HG02884 (cell line): ENCODE results near the gene ACAA2.

Experiments used
- ATAC-seq: cut with Tn5 transposase; IDR thresholded peaks from one replicate; pipeline ENCODE4 v1.9.1; 2021; ENCODE audit warnings: mild to moderate bottlenecking, moderate library complexity; ENCODE audit not compliant: unreplicated experiment

The ACAA2 gene

GRCh38 chr18:49768051-49768391 lies 45.3 kb downstream of the ACAA2 start:
- no peak for ATAC-seq

DNA sequence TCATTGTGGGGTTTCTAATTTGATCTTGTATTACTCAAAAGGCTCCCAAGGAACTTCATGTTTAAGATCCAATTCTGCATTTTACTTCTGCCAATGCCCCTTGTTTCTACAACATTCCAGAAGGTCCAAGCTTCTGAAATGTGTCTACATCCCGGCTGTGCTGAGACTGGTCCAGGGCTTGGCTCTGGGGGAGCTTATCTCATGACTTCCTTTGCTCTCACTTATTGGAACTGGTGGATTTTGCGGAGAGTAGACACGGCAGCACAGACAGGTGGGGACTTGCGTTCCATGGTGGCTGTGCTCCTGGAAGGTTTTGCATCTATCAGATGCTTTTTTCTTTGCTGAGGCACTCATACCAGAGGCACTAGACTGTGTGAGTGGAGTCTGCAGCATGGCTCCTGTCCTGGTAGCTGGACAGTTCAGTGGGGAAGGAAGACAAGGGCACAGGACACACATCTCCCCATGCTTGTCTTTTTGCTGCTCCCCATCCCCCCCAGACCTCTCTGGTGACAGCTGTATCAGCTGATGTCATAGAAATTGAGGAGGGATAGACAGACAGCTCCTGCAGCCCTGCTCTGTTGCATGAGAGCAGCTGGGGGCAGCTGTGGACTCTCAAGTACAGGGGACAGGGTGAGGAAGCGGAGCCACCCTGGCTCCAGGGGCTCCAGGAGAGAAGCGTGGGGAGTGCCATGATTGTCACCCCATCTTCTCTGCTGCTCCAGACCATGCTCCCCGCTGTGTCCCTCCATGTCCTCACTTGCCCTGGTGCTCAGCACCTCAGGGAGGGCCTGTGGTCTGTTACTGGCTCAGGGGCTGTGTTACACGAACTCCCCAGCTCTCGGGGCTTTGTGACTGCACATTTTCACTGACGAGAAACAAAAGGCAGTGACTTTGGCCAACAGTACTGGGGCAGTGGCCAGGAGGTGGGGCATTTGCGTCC lies 46.0 kb downstream of the ACAA2 start:
- ATAC-seq: no peak

DNA sequence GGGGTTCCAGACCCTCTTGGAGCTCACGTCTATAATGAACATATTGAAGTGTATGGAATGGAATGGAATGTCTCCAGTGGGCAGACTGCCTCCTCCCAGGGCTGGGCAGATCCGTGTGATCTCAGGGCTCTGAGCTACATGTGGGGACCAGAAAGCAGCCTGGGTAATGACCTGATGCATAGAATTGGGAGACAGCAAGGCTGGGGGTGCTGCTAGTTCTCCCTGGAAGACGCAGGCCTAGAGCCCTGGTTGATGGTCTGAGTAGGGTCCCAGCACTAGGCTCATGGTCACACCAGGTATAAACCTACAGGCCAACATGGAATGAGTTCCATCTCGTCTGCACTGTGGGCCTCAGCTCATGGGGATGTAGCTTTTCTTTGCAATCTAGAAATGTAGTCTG lies 46.7 kb downstream of the ACAA2 start:
- no peak for ATAC-seq

- no peak for ATAC-seq
Observed at GRCh38 chr18:49764032-49764431, 49.3 kb downstream of the ACAA2 start.

- no peak for ATAC-seq
Observed at GRCh38 chr18:49763590-49763989, 49.7 kb downstream of the ACAA2 start.

- ATAC-seq: no peak
Observed at GRCh38 chr18:49762191-49763077, 50.9 kb downstream of the ACAA2 start.

- ATAC-seq: no peak
Observed at GRCh38 chr18:49761771-49762170, 51.6 kb downstream of the ACAA2 start.

- ATAC-seq: no peak
Observed at GRCh38 chr18:49758263-49758610, 55.1 kb downstream of the ACAA2 start.

DNA sequence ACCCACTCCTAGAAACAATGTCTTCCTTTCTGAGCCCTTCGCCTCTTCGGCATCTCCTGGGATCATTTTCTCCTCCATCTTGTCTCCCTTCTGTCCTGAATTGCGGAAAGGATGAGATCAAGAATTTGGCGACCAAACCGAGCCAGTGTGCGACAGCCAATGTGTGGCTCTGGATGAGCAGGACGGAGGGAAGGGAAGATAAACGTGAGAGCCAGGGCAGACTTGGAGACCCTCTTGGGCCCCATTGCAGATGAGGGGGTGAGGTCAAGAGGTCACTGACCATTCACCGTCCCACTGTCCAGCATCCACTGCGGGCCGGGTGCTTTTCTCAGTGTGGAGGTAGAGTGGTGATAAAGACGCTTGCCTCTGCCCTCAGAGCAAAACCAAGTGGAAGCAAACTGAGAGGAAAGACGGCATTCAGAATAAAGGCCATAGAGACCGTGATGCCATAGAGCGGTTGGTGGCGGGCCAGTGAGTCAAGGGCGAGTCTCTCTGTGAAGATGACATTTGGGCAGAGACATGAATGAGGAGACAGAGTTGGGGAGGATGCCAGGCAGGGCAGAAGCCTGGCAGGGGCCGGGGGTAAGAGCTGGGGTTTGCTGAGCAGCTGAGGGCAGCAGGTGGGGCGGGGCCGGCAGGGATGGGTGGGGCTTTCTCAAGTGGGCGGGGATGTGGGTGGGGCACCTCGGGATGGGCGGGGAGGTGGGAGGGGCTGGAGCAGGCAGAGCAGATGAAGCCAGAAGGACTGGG lies 55.6 kb downstream of the ACAA2 start:
- no peak for ATAC-seq

GRCh38 chr18:49756671-49757362 lies 56.5 kb downstream of the ACAA2 start:
- no peak for ATAC-seq

- no peak for ATAC-seq
Observed at GRCh38 chr18:49756135-49756534, 57.2 kb downstream of the ACAA2 start.

DNA sequence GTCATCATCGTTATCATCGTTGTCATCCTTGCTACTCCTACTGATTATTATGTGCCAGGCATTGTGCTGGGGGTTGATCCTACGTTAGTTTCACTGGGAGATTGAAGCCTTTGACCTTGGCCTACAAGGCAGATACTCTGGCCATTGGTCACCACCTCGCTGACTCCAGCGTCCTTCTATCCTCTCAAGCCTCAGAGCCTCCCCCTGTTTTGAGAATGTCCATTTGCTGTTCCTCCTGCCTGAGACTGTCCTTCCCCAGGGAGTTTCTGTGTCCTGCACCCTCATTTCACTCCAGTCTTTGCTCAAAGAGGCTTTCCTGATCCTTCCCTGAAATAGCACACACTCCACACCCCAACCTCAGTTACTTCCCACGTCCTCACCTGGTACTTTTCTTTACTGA lies 57.8 kb downstream of the ACAA2 start:
- no peak for ATAC-seq

DNA sequence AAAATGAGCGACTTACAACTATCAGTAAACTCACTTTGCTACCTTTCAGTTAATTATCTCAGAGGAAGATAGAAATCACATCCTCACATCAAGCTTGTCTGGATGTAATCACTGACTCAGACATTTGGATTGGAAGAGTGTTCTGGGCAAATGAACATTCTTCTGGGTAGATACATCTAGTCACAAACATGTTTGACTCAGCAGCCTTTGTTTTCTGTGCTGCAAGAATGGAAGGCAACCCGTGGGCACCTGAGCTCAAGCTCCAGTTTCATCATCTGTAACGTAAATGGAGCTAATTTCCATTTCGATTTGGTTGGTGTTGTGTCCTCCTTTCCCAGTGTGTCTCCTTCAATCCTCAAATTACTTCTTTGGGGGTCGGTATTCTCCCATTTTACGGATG lies 58.5 kb downstream of the ACAA2 start:
- no peak for ATAC-seq

DNA sequence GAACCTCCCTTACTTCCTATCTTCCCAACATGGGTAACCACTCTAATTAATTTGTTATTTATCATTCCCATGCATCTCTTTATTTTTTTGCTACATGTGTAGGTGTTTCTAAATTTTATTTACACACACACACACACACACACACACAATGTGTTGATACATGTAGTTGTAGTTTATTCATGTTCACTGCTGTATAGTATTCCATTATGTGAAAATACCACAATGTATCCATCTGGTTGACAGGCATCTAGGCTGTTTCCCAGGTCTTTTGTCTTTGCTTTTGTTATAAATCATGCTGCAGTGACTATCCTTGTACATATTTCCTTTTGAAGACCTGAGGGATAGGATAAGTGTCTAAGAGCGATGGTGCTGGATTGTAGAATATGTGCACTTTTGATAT lies 59.7 kb downstream of the ACAA2 start:
- ATAC-seq: no peak

DNA sequence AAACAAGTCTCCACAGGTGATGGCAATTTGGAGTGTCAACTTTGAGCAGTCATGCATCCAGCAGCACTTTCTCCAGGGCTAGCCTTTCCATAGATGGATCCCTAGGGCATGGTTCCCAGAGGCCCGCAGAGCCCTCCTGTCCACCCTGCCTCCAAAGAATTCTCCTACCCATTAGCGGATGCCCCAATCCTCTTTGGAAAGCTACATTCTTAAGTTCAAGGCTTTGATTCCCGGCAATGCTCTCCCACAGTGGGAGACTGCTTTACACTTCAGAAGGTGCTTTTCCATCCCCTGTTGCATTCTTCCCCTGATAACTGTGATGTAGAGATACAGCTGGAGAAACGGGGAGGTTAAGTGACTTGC lies 61.3 kb downstream of the ACAA2 start:
- ATAC-seq: no peak

DNA sequence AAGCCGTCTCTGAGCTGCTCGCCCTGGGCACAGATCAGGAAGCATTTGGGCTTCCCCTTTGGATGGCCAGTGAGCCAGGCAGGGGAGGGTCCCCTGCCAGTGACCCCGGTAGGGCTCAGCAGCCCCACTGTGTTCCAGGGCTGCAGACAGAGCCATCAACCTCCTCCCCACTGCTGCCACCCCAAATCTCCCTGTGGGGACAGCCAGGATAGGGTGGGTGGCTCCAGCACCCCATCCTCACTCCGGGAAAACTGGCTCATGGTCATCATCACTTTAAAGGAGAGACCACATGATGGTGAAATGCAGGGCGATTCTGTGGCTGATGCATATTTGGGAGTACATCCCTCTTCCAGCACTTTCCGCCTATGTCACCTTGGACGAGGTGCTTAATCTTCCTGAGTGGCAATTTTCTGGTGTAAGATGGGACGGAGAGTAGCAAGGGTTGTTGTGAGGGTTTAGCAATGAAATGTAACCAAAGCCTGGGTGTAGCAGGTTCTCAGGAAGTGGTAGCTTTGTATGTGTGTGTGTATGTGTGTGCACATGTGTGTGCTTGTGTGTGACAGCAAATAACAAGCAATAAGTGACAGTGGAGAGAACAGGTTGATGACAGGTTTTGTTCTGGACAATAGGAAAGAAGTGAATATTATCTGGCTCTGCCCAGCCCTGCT lies 61.8 kb downstream of the ACAA2 start:
- no peak for ATAC-seq

DNA sequence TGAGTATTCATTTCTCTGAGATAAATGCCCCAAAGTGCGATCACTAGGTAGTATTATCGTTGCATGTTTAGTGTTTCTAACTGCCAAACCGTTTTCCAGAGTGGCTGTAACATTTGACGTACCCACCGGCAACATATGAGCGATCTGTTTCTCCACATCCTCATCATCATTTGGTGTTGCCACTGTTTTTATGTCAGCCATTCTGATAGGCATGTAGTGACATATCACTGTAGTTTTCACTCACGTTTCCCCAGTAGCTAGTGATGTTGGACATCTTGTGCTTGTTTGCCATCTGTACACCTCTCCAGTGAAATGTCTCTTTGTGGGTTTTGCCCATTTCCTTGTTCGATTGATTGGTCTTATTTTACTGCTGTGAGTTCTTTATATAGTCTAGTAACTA lies 63.8 kb downstream of the ACAA2 start:
- ATAC-seq: no peak

DNA sequence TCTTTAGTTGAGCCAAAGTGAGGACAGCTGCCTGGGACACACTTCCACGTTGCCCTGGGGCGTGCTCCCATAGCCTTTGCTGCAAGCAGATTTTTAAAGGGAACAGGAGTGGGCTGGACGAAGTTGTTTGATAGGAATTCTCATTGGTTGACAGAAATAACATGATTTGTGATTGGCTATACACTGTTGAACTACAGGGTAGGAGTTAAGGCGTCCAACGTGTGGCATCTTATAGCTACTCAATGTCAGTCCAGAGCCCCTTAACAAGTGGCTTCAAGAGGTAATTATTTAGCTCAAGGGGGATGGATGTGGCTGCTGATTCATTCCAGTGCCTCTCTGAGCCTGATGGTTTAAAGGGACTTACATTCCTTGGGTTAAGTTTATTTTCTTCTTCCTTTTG lies 65.5 kb downstream of the ACAA2 start:
- ATAC-seq: no peak

GRCh38 chr18:49745045-49746014 lies 68.0 kb downstream of the ACAA2 start:
- ATAC-seq: no peak
